WERI-Rb-1 (cell line): ENCODE data around the gene ACOXL.

Experiments
- DNase-seq: peaks from one replicate; pipeline ENCODE4 v3.0.0-alpha.2; 2020
- H3K27ac ChIP-seq: fragments of 250-450 bp; sonication (Bioruptor Pico); 2 replicates; pipeline ENCODE4 v1.5.1; 2020; ENCODE audit warnings: mild to moderate bottlenecking, moderate library complexity
- H3K27me3 ChIP-seq: fragments of 250-450 bp; sonication (Bioruptor Pico); 2 replicates; pipeline ENCODE4 v1.5.1; 2021; ENCODE audit warnings: mild to moderate bottlenecking, low read depth, moderate library complexity; ENCODE audit not compliant: insufficient read depth, severe bottlenecking
- H3K36me3 ChIP-seq: fragments of 250-450 bp; sonication (Bioruptor Pico); 2 replicates; pipeline ENCODE4 v1.5.1; 2020; ENCODE audit warnings: mild to moderate bottlenecking, moderate library complexity
- H3K4me3 ChIP-seq: 2 replicates; pipeline ENCODE4 v1.5.1; 2011; ENCODE audit warnings: low read depth, mild to moderate bottlenecking, control low read depth, low read length
- H3K9me3 ChIP-seq: fragments of 250-450 bp; sonication (Bioruptor Pico); 2 replicates; pipeline ENCODE4 v1.5.1; 2021; ENCODE audit warnings: mild to moderate bottlenecking, moderate library complexity; ENCODE audit not compliant: severe bottlenecking
- TF ChIP-seq, protein P1 (sequence below): IDR thresholded peaks from 2 replicates; pipeline ENCODE4 v1.5.1; 2011; ENCODE audit warnings: low read depth, mild to moderate bottlenecking, control low read depth, inconsistent platforms, low read length

ACOXL gene

DNA sequence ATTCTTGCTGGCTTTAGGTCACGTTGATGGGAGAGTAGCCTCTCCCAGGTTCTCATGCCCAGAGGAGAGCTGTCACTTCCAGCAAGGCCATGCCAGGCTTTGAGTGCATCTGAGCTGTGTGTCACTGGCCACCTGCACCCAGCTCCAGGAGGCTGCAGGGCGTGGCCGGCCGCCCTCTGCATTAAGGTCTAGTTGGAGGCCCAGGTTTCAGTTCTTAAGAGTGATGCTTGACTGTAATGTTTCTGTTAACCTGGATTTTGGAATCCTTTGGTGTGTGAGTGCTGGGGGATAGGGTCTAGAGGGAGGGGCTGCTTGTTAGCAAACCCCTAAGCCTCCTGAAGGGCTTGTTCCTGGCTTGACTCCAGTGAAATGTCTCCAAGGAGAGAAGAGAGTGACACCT is 140.1 kb downstream of the ACOXL start:
- no peaks in the 10 kb centered on the region for H3K36me3 ChIP-seq
- DNase-seq, result no peak

DNA sequence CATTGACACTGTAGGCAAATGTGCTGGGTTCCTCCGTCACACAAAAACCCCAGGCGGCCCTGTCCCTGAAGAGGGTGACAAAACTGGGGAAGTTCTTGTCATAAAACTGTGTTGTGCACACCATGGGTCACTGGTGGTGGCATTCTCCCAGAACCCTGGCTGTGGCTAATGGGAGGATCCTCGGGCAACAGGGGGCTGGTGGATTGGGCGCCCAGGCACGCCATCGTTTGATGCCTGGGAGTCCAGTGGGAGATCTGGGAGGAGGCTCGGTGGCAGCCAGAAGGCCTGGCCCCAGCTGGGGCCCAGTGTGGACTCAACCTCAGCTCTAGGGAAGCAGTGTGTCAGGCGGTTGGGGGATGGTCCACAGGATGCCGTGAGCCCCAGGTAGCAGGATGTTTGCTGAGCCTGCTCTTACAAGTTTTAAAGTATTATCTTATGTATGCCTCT is 140.7 kb downstream of the ACOXL start:
- Histone ChIP-seq H3K9me3 (peaks cover 5% of the 10 kb centered on the region), H3K27me3 (peaks cover 88% of the 10 kb centered on the region), H3K36me3 (no peaks in the 10 kb centered on the region), H3K27ac (no peak overlapping the region), H3K4me3 (no peak overlapping the region)
- DNase-seq, result no peak
- TF ChIP-seq, protein P1, sequence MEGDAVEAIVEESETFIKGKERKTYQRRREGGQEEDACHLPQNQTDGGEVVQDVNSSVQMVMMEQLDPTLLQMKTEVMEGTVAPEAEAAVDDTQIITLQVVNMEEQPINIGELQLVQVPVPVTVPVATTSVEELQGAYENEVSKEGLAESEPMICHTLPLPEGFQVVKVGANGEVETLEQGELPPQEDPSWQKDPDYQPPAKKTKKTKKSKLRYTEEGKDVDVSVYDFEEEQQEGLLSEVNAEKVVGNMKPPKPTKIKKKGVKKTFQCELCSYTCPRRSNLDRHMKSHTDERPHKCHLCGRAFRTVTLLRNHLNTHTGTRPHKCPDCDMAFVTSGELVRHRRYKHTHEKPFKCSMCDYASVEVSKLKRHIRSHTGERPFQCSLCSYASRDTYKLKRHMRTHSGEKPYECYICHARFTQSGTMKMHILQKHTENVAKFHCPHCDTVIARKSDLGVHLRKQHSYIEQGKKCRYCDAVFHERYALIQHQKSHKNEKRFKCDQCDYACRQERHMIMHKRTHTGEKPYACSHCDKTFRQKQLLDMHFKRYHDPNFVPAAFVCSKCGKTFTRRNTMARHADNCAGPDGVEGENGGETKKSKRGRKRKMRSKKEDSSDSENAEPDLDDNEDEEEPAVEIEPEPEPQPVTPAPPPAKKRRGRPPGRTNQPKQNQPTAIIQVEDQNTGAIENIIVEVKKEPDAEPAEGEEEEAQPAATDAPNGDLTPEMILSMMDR, result no peak

More for the DNA sequence above, 140.1 kb downstream of the ACOXL start:
- TF ChIP-seq, protein P1, result no peak
- Histone ChIP-seq H3K27ac (no peak overlapping the region), H3K4me3 (no peak overlapping the region), H3K9me3 (no peaks in the 10 kb centered on the region), H3K27me3 (peaks cover 88% of the 10 kb centered on the region)

DNA sequence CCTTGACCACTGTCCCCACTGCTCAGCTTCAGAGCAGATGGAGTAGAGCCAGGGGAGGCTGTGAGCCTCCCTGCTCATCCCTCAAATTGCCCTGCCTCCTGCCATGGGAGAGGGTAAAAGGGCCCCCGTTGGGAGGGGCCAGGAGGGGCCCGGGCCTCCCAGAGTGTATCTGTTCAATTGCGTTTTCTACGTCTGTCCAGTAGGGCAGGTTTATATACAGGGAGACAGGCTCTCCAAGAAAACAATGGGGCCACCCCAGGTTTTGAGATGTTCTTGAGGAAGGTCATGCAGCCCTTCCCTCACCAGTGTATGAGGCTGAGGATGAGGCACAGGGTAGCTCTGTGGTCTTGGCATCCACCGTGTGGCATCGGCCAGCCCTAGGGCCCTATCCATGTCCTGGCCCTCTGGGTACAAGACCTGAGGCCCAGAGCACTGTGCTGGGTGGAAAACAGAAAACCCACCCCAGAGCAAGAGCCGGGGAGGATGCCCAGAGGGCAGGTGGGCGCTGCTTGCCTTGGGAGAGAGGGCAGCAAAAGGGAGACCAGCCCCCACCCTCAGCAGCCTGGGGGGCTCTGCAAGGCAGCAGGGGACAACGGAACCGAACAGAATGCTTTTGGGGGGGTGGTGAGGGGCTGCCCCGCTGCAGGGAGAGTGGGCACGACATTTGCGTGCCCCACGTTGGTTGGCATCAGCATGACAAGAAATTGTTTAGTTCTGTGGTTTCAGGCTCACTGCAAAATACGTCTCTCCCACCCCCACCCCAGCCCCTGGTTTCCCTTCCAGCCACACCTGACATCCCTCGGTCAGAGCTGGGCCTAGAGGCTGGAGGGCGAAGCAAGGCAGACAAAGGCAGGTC is 141.5 kb downstream of the ACOXL start:
- TF ChIP-seq, protein P1, result no peak
- Histone ChIP-seq H3K36me3 (no peaks in the 10 kb centered on the region), H3K4me3 (no peak overlapping the region), H3K9me3 (peaks cover 10% of the 10 kb centered on the region), H3K27ac (no peak overlapping the region), H3K27me3 (peaks cover 90% of the 10 kb centered on the region)
- DNase-seq, result no peak

DNA sequence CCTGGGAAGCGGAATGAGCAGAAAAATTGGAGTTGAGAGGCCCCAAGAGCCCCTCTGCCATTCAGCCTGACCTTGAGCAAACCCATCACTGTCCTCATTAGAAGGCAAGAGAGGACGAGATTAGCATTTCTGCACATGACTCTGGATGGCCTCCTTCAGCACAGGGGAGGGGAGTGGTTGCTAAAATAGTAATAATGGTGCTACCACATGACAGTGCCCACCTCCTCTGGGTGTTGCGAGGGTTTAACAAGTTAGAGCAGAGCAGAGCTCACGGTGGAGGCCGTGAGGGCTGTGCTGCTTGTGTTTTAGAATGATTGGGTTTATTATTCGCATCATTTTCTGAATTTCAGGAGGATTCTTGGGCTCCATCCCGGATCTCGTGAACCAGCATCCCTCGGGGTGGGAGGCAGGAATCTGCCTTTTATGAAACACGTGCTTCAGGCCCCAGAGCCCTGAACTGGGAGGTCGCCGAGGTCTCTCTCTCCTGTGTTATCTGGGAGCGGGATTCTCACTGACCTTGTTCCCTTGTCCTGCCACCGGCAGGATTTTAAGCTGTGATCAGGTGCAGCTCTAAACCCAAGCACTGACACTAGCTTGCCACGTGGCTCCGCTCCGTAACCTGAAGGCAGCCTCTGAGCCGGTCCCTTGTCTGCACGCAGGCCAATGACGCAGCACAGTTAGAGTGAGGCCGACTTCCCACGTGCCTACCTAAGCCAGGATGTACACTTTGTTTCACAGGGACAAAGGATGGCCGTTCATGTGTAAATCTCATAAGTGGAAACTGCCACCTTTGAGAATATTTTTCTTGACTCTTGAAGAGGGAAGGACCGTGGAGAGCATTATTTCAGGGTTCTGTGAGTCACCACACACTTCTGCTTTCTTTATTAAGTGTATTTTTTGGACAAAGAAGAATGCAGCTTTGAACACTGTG is 142.3 kb downstream of the ACOXL start:
- Histone ChIP-seq H3K27ac (no peak overlapping the region), H3K9me3 (peaks cover 10% of the 10 kb centered on the region)

DNA sequence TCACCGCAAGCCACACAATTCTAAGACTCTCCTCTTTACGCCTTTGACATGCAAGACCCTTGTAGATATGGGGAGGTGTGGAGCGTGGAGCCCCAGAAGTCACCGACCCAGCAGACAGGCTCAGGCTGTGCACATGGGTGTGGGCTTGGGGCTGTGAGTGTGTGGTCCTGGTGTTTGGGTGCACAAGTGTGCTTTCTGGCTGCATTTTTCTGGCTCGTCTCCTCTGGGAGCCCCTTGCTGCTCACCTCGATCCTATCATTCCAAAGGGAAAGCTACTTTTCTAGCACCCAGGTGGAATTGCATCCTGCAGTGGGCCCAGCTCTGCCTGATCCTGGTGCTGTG is 143.0 kb downstream of the ACOXL start:
- TF ChIP-seq, protein P1, result no peak
- Histone ChIP-seq H3K4me3 (no peak overlapping the region), H3K27ac (no peak overlapping the region), H3K9me3 (peaks cover 10% of the 10 kb centered on the region), H3K36me3 (no peaks in the 10 kb centered on the region), H3K27me3 (peaks cover 94% of the 10 kb centered on the region)
- no peak for DNase-seq

More for the DNA sequence above, 142.3 kb downstream of the ACOXL start:
- peaks cover 92% of the 10 kb centered on the region for H3K27me3 ChIP-seq
- no peak overlapping the region for H3K4me3 ChIP-seq
- no peaks in the 10 kb centered on the region for H3K36me3 ChIP-seq
- TF ChIP-seq, protein P1, result no peak
- no peak for DNase-seq
